Measurements from ENCODE around the gene SPDL1.

SPDL1 gene

DNA sequence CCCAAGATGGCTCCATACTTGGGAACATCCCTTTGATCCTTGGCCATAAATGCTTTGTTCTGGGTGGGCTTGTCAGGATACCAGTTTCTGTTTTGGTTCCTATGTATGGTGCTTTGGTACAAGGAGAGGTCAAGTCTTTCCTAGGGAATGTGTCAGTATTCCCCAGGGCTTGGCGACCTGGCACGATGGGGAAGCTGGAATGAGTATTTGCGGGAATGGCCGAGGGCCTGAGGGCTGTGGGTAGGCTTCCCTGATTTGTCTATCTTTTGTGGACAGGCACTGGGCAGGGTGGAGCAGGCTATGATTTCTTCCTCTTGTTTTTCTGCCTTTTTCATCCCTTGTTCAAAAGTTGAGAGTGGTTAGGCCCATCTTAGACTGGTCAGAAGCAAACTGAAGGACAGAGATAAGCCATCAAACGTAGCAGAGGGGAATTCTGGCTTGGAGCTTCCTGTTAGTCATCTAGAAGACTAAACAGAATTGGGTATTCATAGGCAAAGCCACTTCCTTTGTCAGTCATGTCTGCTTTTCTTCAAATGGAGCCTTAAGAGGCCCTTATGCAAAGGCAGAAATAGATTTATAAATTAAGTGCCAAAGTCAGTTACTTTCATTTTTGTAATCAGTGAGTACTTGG lies 67.2 kb downstream of the SPDL1 start:
- peak; percentile 50 for DNase-seq (ENCODE audit: low read depth, low spot score)
- in situ Hi-C loops (cut with HindIII; ENCODE audit: low sequenced_read_pairs), result no loop called here
- TF ChIP-seq, protein P1, sequence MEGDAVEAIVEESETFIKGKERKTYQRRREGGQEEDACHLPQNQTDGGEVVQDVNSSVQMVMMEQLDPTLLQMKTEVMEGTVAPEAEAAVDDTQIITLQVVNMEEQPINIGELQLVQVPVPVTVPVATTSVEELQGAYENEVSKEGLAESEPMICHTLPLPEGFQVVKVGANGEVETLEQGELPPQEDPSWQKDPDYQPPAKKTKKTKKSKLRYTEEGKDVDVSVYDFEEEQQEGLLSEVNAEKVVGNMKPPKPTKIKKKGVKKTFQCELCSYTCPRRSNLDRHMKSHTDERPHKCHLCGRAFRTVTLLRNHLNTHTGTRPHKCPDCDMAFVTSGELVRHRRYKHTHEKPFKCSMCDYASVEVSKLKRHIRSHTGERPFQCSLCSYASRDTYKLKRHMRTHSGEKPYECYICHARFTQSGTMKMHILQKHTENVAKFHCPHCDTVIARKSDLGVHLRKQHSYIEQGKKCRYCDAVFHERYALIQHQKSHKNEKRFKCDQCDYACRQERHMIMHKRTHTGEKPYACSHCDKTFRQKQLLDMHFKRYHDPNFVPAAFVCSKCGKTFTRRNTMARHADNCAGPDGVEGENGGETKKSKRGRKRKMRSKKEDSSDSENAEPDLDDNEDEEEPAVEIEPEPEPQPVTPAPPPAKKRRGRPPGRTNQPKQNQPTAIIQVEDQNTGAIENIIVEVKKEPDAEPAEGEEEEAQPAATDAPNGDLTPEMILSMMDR (IDR thresholded peaks at IDR 0.05; ENCODE audit: low read depth, low read length), result no peak
- H3K4me3 ChIP-seq (ENCODE audit: low read depth, low read length), result no peak overlapping the region

DNA sequence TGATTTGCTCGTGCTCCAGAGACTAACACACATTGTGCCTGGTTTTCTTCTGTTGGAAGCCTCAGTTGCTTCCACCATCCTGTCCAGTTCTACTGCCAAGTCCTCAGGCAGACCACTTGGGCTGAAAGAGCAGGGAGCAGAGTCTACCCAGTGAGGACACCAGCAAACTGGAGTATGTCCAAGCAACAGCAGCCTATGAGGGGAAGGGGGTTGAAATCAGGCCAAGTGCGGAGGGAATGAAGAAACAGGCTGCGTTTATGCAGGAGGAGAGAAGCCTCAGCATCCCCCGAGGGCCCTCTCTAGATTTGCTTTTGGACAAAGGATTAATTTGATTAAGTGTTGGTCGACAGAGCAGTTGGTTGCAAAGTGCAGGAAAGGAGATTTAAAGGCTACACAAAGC lies 68.0 kb downstream of the SPDL1 start:
- in situ Hi-C loops (cut with HindIII; ENCODE audit: low sequenced_read_pairs), result no loop called here
- TF ChIP-seq, protein P1 (IDR thresholded peaks at IDR 0.05; ENCODE audit: low read depth, low read length), result no peak
- H3K4me3 ChIP-seq (ENCODE audit: low read depth, low read length), result no peak overlapping the region
- no peak for DNase-seq (ENCODE audit: low read depth, low spot score)

DNA sequence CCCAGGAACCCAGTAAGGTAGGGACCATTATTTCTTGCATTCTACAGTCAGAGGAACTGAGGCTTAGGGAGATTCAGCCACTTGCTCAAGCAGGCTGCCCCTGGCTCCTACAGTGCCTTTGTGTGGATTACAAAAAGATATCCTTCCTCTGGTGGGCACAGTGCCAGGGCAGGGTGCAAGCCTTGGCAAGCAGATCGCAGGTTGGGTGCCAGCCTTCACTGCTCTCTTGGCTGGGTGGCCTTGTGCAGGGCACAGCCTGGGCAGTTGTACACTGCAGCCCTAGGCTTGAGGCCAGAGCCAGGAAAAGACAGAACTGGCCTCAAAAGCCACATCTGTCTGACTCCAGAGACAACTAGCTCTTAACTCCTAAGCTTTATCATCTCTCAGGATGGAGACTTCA lies 68.5 kb downstream of the SPDL1 start:
- no peak for DNase-seq (ENCODE audit: low read depth, low spot score)
- TF ChIP-seq, protein P1 (IDR thresholded peaks at IDR 0.05; ENCODE audit: low read depth, low read length), result no peak
- H3K4me3 ChIP-seq (ENCODE audit: low read depth, low read length), result no peak overlapping the region
- in situ Hi-C loops (cut with HindIII; ENCODE audit: low sequenced_read_pairs), result no loop called here

- TF ChIP-seq, protein P1 (IDR thresholded peaks at IDR 0.05; ENCODE audit: low read depth, low read length), result no peak
- DNase-seq (ENCODE audit: low read depth, low spot score), result no peak
- no peak overlapping the region for H3K4me3 ChIP-seq (ENCODE audit: low read depth, low read length)
- in situ Hi-C loops (cut with HindIII; ENCODE audit: low sequenced_read_pairs), result no loop called here
Measured at GRCh38 chr5:169653091-169653490, 69.5 kb downstream of the SPDL1 start.
